Activated naive CD8-positive, alpha-beta T cell treated with anti-CD3 and anti-CD28 coated beads for 36 hours (primary cell): ENCODE results near the gene ERMP1. TPM values are rescaled to one million over a fixed set of nuclear protein-coding genes. Genes with fewer than 3 reads are reported as not detected.
"Not testable (repeated sequence)": the region's sequence is repeated elsewhere in the genome, so short reads cannot be mapped to it uniquely, and the experiment has no call there.

Experiments
- DNase-seq: peaks from one replicate; pipeline ENCODE4 v3.0.0; 2021
- H3K27ac Mint-ChIP-seq: one replicate; pipeline ENCODE4 v1.8.0; 2022; ENCODE audit warnings: mild to moderate bottlenecking, moderate library complexity, mixed read lengths
- H3K27me3 Mint-ChIP-seq: one replicate; pipeline ENCODE4 v1.8.0; 2022; ENCODE audit warnings: mild to moderate bottlenecking, mixed read lengths
- H3K36me3 Mint-ChIP-seq: one replicate; pipeline ENCODE4 v1.8.0; 2021; ENCODE audit warnings: mild to moderate bottlenecking, mixed read lengths
- H3K4me1 Mint-ChIP-seq: one replicate; pipeline ENCODE4 v1.8.0; 2021; ENCODE audit warnings: mixed read lengths
- H3K4me3 Mint-ChIP-seq: one replicate; pipeline ENCODE4 v1.8.0; 2022; ENCODE audit warnings: mild to moderate bottlenecking, moderate library complexity, mixed read lengths
- H3K9me3 Mint-ChIP-seq: one replicate; pipeline ENCODE4 v1.8.0; 2022; ENCODE audit warnings: mixed read lengths
- total RNA-seq, 2 experiments: library from RNA; stranded (reverse); gene quantifications; one replicate each; pipeline ENCODE4 v1.2.3, GENCODE V29; 2021

Gene ERMP1
- total RNA-seq: 1 to 10 TPM; 6.6 to 7.0 TPM

- peak within 1 kb of the TSS; percentile 83 for H3K4me3 Mint-ChIP-seq
- H3K27me3 Mint-ChIP-seq: no peaks in the 10 kb centered on the region
- DNase-seq: peak; percentile 90
- peaks cover 5% of the 10 kb centered on the region for H3K36me3 Mint-ChIP-seq
- peaks cover 41% of the 10 kb centered on the region for H3K4me1 Mint-ChIP-seq
- no peaks in the 10 kb centered on the region for H3K9me3 Mint-ChIP-seq
- H3K27ac Mint-ChIP-seq: peak within 1 kb of the TSS; percentile 78
These were observed at the start of gene ERMP1 for GRCh38 chr9:5832538-5833529. Gene ERMP1 (minus strand): TSS chr9:5833117. CDS start chr9:5833027, 90 bp downstream.

GRCh38 chr9:5882244-5883012 is 49.5 kb upstream of the ERMP1 start:
- not testable (repeated sequence) for H3K9me3 Mint-ChIP-seq

GRCh38 chr9:5879419-5880181 is 46.7 kb upstream of the ERMP1 start:
- Mint-ChIP-seq H3K4me1 (no peaks in the 10 kb centered on the region), H3K27me3 (no peaks in the 10 kb centered on the region), H3K9me3 (no peaks in the 10 kb centered on the region), H3K4me3 (no peak overlapping the region), H3K36me3 (no peaks in the 10 kb centered on the region), H3K27ac (no peak overlapping the region)
- no peak for DNase-seq

More at GRCh38 chr9:5882244-5883012, 49.5 kb upstream of the ERMP1 start:
- not testable (repeated sequence) for H3K27ac Mint-ChIP-seq, DNase-seq, H3K36me3 Mint-ChIP-seq, H3K4me1 Mint-ChIP-seq, H3K4me3 Mint-ChIP-seq, H3K27me3 Mint-ChIP-seq

- no peak for DNase-seq
- no peaks in the 10 kb centered on the region for H3K27me3 Mint-ChIP-seq
- H3K27ac Mint-ChIP-seq: no peak overlapping the region
- H3K4me1 Mint-ChIP-seq: peaks cover 7% of the 10 kb centered on the region
- H3K9me3 Mint-ChIP-seq: no peaks in the 10 kb centered on the region
- no peak overlapping the region for H3K4me3 Mint-ChIP-seq
- H3K36me3 Mint-ChIP-seq: no peaks in the 10 kb centered on the region
These were observed 43.8 kb upstream of the ERMP1 start for GRCh38 chr9:5876711-5877110.

- no peak for DNase-seq
- Mint-ChIP-seq H3K4me3 (no peak overlapping the region), H3K4me1 (peaks cover 7% of the 10 kb centered on the region), H3K27me3 (no peaks in the 10 kb centered on the region), H3K9me3 (no peaks in the 10 kb centered on the region), H3K36me3 (no peaks in the 10 kb centered on the region), H3K27ac (no peak overlapping the region)
These were observed 43.1 kb upstream of the ERMP1 start for GRCh38 chr9:5876026-5876425.

- no peak overlapping the region for H3K4me3 Mint-ChIP-seq
- H3K36me3 Mint-ChIP-seq: no peaks in the 10 kb centered on the region
- H3K27me3 Mint-ChIP-seq: no peaks in the 10 kb centered on the region
- H3K4me1 Mint-ChIP-seq: peaks cover 17% of the 10 kb centered on the region
- H3K27ac Mint-ChIP-seq: no peak overlapping the region
- H3K9me3 Mint-ChIP-seq: no peaks in the 10 kb centered on the region
- no peak for DNase-seq
These were observed 41.1 kb upstream of the ERMP1 start for GRCh38 chr9:5874048-5874447.

GRCh38 chr9:5873439-5873838 is 40.5 kb upstream of the ERMP1 start:
- no peaks in the 10 kb centered on the region for H3K27me3 Mint-ChIP-seq
- no peaks in the 10 kb centered on the region for H3K36me3 Mint-ChIP-seq
- no peak overlapping the region for H3K4me3 Mint-ChIP-seq
- no peak for DNase-seq
- H3K4me1 Mint-ChIP-seq: peaks cover 17% of the 10 kb centered on the region
- H3K9me3 Mint-ChIP-seq: no peaks in the 10 kb centered on the region
- H3K27ac Mint-ChIP-seq: no peak overlapping the region

GRCh38 chr9:5872511-5872910 is 39.6 kb upstream of the ERMP1 start:
- Mint-ChIP-seq H3K4me1 (peaks cover 17% of the 10 kb centered on the region), H3K36me3 (no peaks in the 10 kb centered on the region), H3K27ac (no peak overlapping the region), H3K27me3 (no peaks in the 10 kb centered on the region), H3K4me3 (no peak overlapping the region), H3K9me3 (no peaks in the 10 kb centered on the region)
- DNase-seq: no peak

- Mint-ChIP-seq H3K4me1 (peaks cover 17% of the 10 kb centered on the region), H3K4me3 (no peak overlapping the region), H3K9me3 (no peaks in the 10 kb centered on the region), H3K36me3 (no peaks in the 10 kb centered on the region), H3K27me3 (no peaks in the 10 kb centered on the region), H3K27ac (no peak overlapping the region)
- no peak for DNase-seq
These were observed 38.9 kb upstream of the ERMP1 start for GRCh38 chr9:5871785-5872184.

- H3K4me3 Mint-ChIP-seq: no peak overlapping the region
- no peaks in the 10 kb centered on the region for H3K36me3 Mint-ChIP-seq
- no peak overlapping the region for H3K27ac Mint-ChIP-seq
- H3K9me3 Mint-ChIP-seq: no peaks in the 10 kb centered on the region
- H3K4me1 Mint-ChIP-seq: peaks cover 17% of the 10 kb centered on the region
- H3K27me3 Mint-ChIP-seq: no peaks in the 10 kb centered on the region
- DNase-seq: no peak
These were observed 37.8 kb upstream of the ERMP1 start for GRCh38 chr9:5870691-5871090.

GRCh38 chr9:5870020-5870339 is 37.1 kb upstream of the ERMP1 start:
- Mint-ChIP-seq H3K36me3 (no peaks in the 10 kb centered on the region), H3K27me3 (no peaks in the 10 kb centered on the region), H3K4me3 (no peak overlapping the region), H3K27ac (no peak overlapping the region), H3K9me3 (no peaks in the 10 kb centered on the region), H3K4me1 (peaks cover 17% of the 10 kb centered on the region)
- no peak for DNase-seq

- peak; percentile 21 for DNase-seq
- Mint-ChIP-seq H3K36me3 (no peaks in the 10 kb centered on the region), H3K9me3 (no peaks in the 10 kb centered on the region), H3K4me1 (peaks cover 17% of the 10 kb centered on the region), H3K27ac (no peak overlapping the region), H3K27me3 (no peaks in the 10 kb centered on the region), H3K4me3 (no peak overlapping the region)
These were observed 36.5 kb upstream of the ERMP1 start for GRCh38 chr9:5869315-5870019.

GRCh38 chr9:5868235-5868634 is 35.3 kb upstream of the ERMP1 start:
- Mint-ChIP-seq H3K27me3 (no peaks in the 10 kb centered on the region), H3K36me3 (no peaks in the 10 kb centered on the region), H3K9me3 (no peaks in the 10 kb centered on the region), H3K4me3 (no peak overlapping the region), H3K27ac (no peak overlapping the region), H3K4me1 (peaks cover 10% of the 10 kb centered on the region)
- DNase-seq: no peak

GRCh38 chr9:5866685-5867084 is 33.8 kb upstream of the ERMP1 start:
- no peaks in the 10 kb centered on the region for H3K9me3 Mint-ChIP-seq
- H3K27ac Mint-ChIP-seq: no peak overlapping the region
- DNase-seq: no peak
- no peaks in the 10 kb centered on the region for H3K36me3 Mint-ChIP-seq
- H3K4me1 Mint-ChIP-seq: peaks cover 10% of the 10 kb centered on the region
- no peak overlapping the region for H3K4me3 Mint-ChIP-seq
- H3K27me3 Mint-ChIP-seq: no peaks in the 10 kb centered on the region
